HG02840 (cell line): Measurements from ENCODE around the gene AHNAK2.
"Not testable (repeated sequence)": the region's sequence is repeated elsewhere in the genome, so short reads cannot be mapped to it uniquely, and the experiment has no call there.

Experiments used
- ATAC-seq: cut with Tn5 transposase; IDR thresholded peaks from one replicate; pipeline ENCODE4 v1.9.1; 2021; ENCODE audit warnings: mild to moderate bottlenecking, moderate library complexity, moderate number of reproducible peaks; ENCODE audit not compliant: unreplicated experiment, low FRiP score

The AHNAK2 gene

DNA sequence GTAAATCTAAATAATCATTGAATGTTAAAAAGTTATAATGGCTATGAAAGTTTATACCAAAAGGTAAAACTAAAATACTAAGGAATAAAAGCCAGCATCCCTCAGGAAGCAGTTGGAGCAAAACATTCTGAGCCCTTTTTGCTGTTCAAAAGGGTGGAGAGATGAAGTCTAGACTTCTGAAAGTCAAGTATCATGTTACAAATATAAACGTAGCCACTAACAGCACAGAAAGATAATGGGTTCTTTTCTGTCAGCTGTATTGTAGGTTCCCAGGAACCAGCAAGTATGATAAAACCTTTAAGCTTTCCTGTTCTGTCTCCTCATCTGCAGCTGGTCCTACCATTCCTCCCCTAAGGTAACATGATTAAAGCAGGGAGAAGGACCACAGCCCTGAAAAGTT lies 69.9 kb downstream of the AHNAK2 start:
- ATAC-seq: no peak

DNA sequence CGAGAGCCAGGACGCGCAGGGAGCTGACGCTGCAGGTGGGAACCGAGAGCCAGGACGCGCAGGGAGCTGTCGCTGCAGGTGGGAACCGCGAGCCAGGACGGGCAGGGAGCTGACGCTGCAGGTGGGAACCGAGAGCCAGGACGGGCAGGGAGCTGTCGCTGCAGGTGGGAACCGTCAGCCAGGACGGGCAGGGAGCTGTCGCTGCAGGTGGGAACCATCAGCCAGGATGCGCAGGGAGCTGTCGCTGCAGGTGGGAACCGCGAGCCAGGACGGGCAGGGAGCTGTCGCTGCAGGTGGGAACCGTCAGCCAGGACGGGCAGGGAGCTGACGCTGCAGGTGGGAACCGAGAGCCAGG lies 72.6 kb downstream of the AHNAK2 start:
- ATAC-seq: not testable (repeated sequence)

DNA sequence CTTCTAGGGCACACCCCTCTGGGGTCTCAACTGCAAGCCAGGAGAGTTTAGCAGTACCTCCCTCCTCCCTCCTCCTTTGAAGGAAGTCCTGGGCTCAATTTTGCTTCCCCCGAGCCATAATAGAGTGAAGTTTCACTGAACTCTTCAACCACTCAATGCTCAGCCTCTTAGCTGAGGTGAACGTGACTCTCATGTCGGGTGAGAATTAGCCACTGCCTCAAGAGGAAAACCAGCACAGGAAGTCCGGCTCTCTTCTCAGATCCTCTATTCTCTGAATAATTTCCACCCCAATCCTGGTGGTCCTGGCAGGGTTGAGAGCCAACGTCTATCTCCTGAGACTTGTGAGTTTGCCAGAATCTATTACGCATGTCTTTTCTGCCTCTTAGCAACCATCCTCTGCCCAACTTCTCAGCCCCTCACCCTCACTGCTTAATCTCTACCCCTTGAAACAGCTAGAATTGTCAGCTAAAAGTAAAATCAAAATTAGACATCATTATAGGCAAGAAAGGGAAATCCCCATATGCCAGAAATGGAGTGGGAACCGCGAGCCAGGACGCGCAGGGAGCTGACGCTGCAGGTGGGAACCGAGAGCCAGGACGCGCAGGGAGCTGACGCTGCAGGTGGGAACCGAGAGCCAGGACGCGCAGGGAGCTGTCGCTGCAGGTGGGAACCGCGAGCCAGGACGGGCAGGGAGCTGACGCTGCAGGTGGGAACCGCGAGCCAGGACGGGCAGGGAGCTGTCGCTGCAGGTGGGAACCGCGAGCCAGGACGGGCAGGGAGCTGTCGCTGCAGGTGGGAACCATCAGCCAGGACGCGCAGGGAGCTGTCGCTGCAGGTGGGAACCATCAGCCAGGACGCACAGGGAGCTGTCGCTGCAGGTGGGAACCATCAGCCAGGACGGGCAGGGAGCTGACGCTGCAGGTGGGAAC lies 73.3 kb downstream of the AHNAK2 start:
- not testable (repeated sequence) for ATAC-seq

DNA sequence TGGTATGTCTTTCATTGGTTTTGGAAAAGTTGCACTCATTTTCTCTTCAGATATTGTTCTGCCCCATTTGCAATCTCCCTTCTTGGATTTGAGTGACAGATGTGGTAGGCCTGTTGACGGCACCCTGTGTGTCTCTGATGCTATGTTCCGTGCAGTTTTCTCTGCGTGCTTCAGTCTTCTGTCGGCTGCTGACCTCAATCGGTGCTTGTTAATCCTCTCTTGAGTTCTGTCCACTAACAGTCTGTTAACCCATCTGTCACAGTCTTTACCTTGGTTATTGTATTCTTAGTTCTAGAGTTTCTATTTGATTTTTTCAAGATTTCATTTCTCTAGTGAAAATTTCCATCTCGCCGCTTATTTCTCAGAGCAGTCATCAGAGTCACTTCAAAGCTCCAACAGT lies 74.2 kb downstream of the AHNAK2 start:
- ATAC-seq: no peak

DNA sequence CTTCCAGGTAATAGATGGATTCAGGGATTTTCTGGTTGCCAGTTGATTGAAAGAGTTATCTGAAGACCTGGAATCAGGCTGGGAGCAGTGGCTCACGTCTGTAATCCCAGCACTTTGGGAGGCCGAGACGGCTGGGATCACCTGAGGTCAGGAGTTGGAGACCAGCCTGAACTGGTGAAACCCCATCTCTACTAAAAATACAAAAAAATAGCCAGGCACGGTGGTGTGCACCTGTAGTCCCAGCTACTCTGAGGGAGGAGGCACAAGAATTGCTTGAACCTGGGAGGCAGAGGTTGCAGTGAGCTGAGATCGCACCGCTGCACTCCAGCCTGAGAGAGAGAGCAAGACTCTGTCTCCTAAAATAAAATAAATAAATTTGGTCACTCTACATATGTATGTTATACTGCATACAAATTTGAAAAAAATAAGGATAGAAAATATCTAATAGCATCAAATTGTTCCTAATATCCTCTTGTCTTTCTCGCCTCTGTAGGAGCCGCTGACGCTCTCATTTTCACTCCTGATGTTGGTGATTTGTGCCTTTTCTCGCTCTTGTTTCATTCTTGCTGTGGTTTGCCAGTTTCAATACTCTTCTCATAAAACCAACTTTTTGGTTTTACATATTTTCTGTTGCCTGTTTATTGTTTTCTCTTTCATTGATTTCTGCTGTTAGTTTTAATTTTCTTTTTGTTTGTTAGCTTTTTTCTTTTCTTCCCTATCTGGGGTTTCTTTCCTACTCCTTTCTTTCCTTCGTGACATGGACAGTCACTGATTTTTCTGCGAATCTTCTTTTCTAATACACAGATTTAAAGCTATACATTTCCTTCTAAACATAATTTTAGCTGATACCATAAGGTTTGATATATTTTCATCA lies 77.3 kb downstream of the AHNAK2 start:
- no peak for ATAC-seq

DNA sequence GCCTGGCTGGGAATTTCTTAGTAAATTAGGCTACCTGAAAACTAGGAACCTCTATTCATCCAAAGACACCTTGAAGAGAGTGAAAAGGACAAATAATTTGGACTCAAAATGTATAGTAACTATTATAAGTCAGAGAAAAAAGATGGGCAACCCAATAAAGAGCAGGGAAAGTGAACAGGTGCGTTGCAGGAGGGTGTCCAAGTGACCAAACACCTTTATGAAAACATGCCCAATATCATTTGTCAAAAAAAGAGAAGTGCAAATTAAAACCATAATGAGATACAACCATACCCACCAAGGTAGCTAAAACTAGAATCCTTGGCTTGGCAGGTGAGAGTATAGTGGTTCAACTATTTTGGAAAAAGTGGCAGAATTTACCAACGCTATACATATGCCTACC lies 78.4 kb downstream of the AHNAK2 start:
- no peak for ATAC-seq

DNA sequence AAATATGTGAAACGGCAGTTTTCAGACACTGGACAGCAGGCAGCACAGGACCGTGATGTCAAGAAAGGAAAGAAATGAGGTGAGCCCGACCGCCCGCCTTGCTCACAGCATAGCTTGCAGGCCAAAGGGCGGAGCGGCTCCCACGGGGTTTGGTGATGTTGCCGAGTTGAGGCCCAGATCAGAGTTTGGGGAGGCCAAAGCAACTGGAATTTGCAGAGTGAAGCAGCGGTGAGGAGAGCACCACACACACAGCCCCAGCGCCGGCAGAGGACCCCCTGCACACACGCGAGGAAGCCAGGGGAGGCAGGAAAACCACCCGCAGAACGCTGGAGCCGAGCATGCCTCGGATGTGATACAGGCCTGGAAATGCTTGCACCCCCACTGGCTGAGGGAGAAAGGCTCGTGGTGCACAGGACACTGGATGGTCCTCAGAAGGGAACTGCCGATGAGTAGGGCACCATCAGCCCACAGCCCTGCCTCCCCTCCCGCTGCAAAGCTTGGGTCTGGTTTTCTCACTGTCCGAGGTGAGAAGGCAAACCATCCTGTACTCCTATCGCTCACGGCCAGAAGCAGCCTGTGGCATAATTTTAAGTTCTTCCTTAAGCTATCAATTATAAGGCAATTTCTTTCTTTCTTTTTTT lies 79.2 kb downstream of the AHNAK2 start:
- ATAC-seq: no peak

DNA sequence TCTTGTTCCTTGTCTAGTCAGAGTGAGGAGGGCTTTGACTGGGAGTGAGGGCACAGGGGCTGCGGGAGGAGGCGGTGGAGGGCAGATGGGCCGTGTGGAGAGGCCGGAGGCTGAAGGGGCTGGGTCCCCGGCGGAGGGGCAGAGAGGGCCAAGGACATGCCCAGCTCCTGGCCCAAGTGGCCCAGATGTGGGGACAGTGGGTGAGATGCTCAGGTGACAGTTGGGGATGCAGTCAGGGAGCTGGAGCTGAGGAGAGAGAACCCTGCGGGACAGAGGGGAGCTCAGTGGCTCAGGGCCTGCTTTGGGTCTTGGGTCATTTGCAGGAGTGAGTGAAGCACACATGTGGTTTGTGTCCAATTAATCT lies 80.0 kb downstream of the AHNAK2 start:
- no peak for ATAC-seq

DNA sequence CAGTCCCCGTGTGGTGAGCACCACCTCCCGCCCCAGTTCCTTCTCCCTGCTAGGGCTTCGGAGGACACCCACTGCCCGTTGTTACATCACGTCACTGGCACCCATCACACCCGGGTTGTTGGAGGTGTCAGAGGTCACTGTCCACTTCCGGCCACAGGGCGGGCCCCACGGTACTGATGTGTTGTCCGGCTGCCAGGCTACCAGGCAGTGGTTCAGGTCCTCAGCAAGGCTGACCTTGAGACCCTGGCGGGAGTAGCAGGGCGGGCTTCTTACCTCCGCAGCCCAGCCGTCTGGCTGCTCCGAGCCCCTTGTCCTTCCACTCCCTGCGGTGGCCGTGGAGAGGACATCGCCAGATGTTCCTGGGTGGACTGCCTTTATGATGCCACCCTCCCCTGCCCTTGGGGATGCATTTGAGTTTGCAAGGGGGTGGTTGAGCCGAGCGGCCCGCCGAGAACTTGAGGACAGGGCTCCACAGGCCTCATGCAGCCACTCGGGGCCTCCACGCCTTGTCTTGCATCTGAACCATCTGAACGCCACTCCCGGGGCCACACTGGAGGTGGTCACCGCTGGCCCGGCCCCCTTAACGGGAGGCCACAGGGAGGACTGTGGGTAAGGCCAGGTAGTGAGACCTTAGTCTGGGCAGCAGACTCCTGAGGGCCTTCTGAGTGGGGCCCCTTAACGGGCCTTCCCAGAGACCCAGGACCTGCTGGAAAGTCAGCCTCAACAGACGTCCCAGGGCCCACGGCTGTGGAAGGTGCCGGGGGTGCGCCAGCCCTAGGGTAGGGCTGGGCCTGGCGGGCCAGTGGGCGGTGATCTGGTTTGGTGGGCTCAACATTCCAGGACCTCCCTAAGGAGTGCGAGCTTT lies 80.6 kb downstream of the AHNAK2 start:
- no peak for ATAC-seq

DNA sequence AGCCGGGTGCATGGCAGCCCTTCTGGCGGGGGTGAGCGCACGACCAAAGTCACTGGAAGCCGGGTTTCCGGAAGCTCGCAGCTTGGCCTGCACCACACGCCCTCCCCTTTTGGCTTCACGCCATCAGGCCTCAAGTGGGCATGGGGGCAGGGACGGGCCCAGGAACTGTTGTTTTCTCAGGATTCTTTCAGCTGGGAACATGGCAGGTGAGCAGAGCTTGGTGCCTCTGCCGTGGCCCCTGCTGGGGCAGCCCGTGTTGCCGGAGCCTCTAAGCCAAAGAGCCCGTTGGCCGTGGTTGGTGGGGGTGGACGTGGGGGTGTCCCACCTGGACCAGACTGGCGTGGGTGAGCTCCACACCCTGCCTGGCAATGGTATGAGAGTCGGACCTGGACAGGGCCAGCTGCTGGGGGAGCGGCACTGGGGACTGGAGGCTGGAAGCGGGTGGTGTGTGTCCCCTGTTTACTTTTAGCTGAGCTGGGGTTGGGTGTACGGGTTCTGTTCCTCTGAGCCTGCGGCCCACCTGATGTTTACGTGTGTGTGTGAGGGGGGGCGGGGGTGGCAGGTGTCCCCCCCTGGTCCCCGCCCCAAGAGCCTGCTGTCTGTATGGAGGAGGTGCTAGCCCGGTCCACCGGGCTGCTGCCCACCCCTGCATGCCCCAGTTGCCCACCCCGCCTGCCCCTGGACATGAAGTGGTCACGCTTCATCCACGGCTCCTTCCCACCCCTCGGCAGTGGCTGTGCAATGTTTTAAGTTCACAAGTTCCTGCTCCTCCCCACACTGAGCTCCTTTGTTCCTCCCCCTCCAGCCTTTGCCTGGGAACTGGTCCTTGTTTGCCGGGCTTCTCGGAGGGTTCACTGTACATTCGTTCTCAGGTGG lies 82.2 kb downstream of the AHNAK2 start:
- ATAC-seq: no peak

DNA sequence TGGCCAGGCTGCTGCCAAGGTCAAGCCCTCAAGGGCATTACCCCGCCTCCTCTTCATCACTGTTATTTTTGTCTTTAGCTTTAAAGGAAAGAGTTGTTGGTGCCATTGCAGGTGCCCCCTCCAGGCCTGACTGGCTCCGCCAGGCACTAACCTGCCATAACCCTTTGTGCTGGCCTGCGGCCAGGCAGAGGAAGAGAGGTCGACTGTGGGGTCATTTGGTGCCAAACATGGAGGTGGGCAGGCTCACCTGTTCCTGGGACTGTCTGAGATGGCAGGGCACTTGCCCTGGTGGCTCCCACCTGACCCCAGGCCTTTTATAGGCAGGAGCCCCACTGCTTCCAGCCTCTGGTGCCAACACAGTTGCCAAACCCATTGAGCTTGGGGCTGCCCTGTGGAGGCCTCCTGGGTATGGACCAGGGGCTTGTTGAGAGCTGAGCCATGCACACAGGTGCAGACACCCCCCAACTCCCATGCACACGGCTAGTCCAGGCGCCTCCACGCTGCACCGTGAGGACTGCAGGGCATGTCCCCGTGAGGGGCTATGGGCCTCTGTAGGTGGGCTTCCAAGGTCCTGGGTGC lies 82.9 kb downstream of the AHNAK2 start:
- no peak for ATAC-seq

DNA sequence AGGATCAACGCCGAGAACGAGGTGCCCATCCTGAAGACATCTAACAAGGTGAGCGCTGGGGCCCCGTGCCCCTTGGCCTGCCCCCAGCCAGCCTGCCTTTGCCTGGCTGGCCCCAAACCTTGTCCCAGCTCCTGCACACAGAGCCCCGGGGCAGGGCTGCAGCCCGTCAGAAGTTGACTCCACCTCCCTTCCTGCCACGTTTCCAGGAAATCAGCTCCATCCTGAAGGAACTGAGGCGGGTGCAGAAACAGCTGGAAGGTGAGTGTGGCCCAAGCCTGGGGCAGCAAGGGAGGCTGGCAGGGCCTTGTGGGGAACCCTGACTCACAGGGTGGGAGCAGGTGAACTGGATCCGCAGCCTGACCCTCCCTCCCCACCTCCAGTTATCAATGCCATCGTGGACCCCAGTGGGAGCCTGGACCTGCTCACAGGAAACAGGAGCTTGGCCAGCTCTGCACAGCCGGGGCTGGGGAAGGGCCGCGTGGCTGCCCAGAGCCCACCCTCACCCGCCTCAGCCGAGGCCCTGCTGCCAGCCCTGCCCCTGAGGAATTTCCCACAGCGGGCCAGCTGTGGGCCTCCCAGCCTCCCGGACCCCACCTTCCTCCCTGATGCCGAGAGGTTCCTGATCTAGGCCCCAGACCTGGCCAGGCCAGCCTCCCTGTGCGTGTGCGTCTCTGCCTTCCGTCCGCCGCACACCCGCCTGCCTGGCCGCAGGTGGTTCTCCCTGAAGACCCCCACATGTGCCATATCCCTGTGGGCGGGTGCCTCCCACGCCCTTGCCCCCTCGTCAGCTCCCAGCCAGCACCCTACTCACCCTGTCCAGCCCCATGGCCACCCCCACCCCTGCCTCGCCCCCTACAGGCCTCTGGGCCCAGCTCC lies 83.6 kb downstream of the AHNAK2 start:
- ATAC-seq: no peak

DNA sequence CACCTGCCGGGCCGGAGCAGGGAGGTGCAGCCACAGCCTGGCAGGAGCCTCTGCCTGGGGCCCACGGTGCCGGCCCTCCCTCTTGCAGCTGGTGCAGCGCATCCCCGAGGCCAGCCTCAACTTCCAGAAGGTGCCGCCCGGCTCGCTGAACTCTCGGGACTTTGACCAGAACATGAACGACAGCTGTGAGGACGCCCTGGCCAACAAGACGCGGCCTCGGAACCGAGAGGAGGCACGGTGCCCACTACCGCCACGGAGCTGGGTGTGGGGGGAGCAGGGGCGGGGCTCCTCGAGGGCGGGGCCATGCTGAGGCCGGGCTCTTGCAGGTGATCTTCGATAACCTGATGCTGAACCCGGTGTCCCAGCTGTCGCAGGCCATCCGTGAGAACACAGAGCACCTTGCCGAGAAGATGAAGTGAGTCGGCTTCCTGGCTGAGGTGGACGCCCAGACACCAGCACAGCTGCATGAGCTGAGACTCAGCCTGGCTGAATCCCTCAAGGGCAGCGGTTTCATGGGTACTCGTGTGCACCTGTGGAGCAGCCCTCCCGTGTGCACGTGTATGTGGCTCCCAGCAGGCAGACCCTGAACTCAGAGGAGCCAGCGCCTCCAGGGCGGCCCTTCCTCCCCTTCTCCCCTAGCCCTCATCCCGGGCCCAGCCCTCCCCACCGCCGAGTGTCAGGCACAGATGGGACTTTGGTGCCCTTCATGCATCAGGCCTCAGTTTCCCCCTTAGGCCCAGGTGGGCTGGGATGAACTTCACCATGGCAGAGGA lies 84.6 kb downstream of the AHNAK2 start:
- ATAC-seq: no peak

DNA sequence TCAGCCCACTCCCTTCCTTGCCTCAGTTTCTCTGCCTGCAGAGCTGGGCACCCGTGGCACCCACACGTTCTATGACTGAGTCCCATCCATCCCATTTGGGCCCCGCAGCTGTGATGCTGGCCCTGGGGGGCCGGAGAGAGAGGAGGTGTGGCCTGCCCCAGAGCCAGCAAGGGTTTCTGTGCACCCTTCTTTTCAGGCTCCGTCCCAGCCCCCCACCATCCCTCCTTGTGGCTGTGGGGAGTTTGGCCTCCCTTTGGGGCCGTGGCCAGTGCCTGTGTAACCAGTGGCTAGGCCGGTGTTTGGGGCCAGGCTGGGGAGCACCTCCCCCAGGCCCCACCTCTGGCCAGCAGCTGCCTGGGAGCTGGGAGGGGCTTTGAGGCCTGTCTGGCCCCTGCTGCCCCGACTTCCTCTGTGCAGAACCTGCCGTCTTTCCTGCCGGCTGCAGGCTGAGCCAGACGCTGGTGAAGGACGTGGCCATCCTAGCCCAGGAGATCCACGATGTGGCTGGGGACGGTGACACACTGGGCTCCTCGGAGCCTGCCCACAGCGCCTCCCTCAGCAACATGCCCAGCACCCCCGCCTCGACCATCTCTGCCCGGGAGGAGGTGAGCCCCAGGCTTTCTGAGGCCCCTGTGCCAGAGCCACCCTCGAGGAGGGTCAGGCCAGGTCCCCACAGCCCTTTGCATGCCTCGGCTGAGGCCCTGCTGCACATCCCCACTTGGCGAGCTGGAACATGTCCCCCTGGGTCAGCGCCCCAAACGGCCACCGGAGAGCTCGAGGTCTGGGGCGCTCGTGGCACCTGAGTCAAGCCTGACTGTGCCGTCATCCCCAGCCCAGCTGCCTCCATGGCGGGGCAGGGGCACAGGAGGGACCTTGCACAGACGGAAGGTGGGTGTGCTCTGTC lies 85.4 kb downstream of the AHNAK2 start:
- no peak for ATAC-seq

DNA sequence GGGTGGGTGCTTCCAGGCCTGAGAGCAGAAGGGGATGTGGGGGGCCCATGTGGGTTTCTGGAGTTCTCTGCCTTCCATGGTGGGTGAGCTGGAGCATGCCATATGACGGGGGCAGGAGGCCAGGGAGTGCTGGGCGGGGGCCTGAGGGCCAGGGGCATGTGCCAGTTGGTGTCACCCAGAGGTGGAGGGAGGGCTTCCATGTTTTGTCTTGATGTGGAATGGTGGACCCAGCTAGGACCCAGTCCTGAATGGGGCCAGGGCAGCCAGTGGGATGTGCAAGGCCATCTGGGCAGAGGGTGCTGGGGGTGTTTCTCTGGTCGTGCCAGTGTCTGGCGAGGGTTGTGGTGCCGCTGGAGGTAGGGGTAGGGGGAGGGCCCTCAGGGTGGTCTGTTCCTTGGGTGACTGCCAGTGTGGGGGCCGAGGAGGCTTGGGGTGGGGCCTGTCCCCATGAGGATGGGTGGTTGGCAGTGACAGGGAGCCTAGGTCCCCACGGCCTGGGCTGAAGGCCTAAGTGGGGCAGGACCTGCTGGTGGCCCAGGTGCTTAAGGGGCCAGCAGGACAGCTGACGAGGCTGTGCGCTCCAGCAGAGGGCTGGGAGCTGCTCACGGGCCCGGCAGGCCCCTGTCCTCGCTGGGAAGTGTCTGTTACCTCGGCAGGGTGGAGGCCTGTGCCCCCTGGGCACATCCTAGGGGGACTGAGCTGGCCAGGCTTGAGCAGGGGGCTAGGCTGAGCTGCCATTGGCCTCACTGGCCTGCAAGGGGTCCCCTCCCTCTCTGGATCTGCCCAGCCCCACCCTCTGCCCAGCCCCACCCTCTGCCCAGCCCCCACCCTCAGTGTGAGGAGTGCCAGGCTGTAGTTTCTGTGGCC lies 86.3 kb downstream of the AHNAK2 start:
- ATAC-seq: no peak
